Breast epithelium (tissue), 4 donors: Measurements from ENCODE around the gene TNK2. TPM values are rescaled to one million over a fixed set of nuclear protein-coding genes. Genes with fewer than 3 reads are reported as not detected.
"Not testable (repeated sequence)": the region's sequence is repeated elsewhere in the genome, so short reads cannot be mapped to it uniquely, and the experiment has no call there.

ENCODE experiments used
- DNase-seq, 2 donors: peaks; one replicate each; pipeline ENCODE4 v3.0.0-alpha.2; 2019; ENCODE audit warnings: low spot score in 2 of 2
- H3K27ac ChIP-seq, 2 donors: fragments of 200-600 bp; sonication (generic) in 1 of 2; one replicate each; pipeline ENCODE4 v1.5.1; 2016 to 2019; ENCODE audit warnings: mild to moderate bottlenecking in 1 of 2
- H3K27me3 ChIP-seq, 2 donors: fragments of 200-600 bp; sonication (generic) in 1 of 2; one replicate each; pipeline versions ENCODE4 v1.5.1 to v1.6.0; 2017 to 2019; ENCODE audit warnings: control low read depth in 1 of 2, mild to moderate bottlenecking in 1 of 2
- H3K36me3 ChIP-seq: fragments of 200-600 bp; one replicate; pipeline ENCODE4 v1.5.1; 2019
- H3K4me1 ChIP-seq, 2 donors: fragments of 200-600 bp; sonication (generic); one replicate each; pipeline ENCODE4 v1.5.1; 2016 to 2019; ENCODE audit warnings: control low read depth in 1 of 2
- H3K4me3 ChIP-seq, 3 donors: fragments of 200-600 bp; sonication (generic); 1 replicate in 2 of 3; 2 replicates in 1 of 3; pipeline ENCODE4 v1.5.1; 2016 to 2019; ENCODE audit warnings: mild to moderate bottlenecking in 3 of 3, moderate library complexity in 2 of 3
- H3K9me3 ChIP-seq, 2 donors: fragments of 200-600 bp; sonication (generic) in 1 of 2; one replicate each; pipeline ENCODE4 v1.5.1; 2016 to 2019; ENCODE audit warnings: control low read depth in 1 of 2
- CTCF ChIP-seq, 3 donors: fragments of 450-650 bp; IDR thresholded peaks; one replicate each; pipeline ENCODE4 v1.5.1; 2016 to 2017; ENCODE audit warnings: antibody characterized with exemption in 3 of 3, mild to moderate bottlenecking in 3 of 3, moderate library complexity in 3 of 3
- POLR2A ChIP-seq: fragments of 450-650 bp; IDR thresholded peaks from one replicate; pipeline ENCODE4 v1.6.1; 2016; ENCODE audit warnings: antibody characterized with exemption, mild to moderate bottlenecking, moderate library complexity
- POLR2AphosphoS5 ChIP-seq, 3 donors: sonication (generic); formaldehyde crosslinking; IDR thresholded peaks; one replicate each; pipeline ENCODE4 v1.6.1; 2017; ENCODE audit warnings: antibody characterized with exemption in 3 of 3
- intact Hi-C: fragments of 100-400 bp; cut with DNase I; formaldehyde crosslinking; loops from one replicate; pipeline ENCODE4 v1.15.1; 2023; ENCODE audit warnings: low total_unique reads
- total RNA-seq, 3 donors: library from RNA; depleted of rRNA; stranded (reverse); fragments of >200 nt; gene quantifications; one replicate each; pipeline ENCODE4 v1.1.0, GENCODE V29; 2016

Gene TNK2
- total RNA-seq, 3 donors from 2014 or later, result 13.1 to 28.7 (median 24.9) TPM

GRCh38 chr3:195941265-195941815 is 33.0 kb upstream of the TNK2 start:
- H3K36me3 ChIP-seq, H3K4me1 ChIP-seq, H3K27me3 ChIP-seq, H3K9me3 ChIP-seq, H3K27ac ChIP-seq, intact Hi-C loops, H3K4me3 ChIP-seq, DNase-seq: not testable (repeated sequence)

GRCh38 chr3:195940806-195941205 is 32.5 kb upstream of the TNK2 start:
- H3K4me3 ChIP-seq, H3K9me3 ChIP-seq, H3K4me1 ChIP-seq, H3K27me3 ChIP-seq, H3K36me3 ChIP-seq, H3K27ac ChIP-seq, DNase-seq, intact Hi-C loops: not testable (repeated sequence)

- intact Hi-C loops, H3K36me3 ChIP-seq, DNase-seq, H3K27me3 ChIP-seq, H3K9me3 ChIP-seq, H3K27ac ChIP-seq, H3K4me3 ChIP-seq, H3K4me1 ChIP-seq: not testable (repeated sequence)
Measured at GRCh38 chr3:195939526-195940470, 31.4 kb upstream of the TNK2 start.

GRCh38 chr3:195933044-195933430 is 24.7 kb upstream of the TNK2 start:
- H3K9me3 ChIP-seq, intact Hi-C loops, DNase-seq: not testable (repeated sequence)

GRCh38 chr3:195932418-195933043 is 24.2 kb upstream of the TNK2 start:
- intact Hi-C loops, result no loop called here
- no peak for DNase-seq

More at GRCh38 chr3:195933044-195933430, 24.7 kb upstream of the TNK2 start:
- not testable (repeated sequence) for H3K36me3 ChIP-seq, H3K4me3 ChIP-seq, H3K27me3 ChIP-seq, H3K4me1 ChIP-seq
- H3K27ac ChIP-seq, result peak overlapping the region in 1 of 2 donors; percentile 25

GRCh38 chr3:195931582-195932273 is 23.4 kb upstream of the TNK2 start:
- TF ChIP-seq POLR2AphosphoS5 (IDR thresholded peaks at IDR 0.05), result no peak
- no peak for TF ChIP-seq CTCF (IDR thresholded peaks at IDR 0.05)
- no peak for TF ChIP-seq POLR2A
- Histone ChIP-seq H3K4me3 (no peak overlapping the region), H3K27ac (peak overlapping the region in 1 of 2 donors; percentile 7), H3K36me3 (no peaks in the 10 kb centered on the region), H3K27me3 (no peaks in the 10 kb centered on the region), H3K4me1 (no peaks in the 10 kb centered on the region), H3K9me3 (no peaks in the 10 kb centered on the region)
- DNase-seq, result no peak
- intact Hi-C loops, result no loop called here

More at GRCh38 chr3:195932418-195933043, 24.2 kb upstream of the TNK2 start:
- Histone ChIP-seq H3K4me1 (no peaks in the 10 kb centered on the region), H3K4me3 (no peak overlapping the region), H3K36me3 (no peaks in the 10 kb centered on the region), H3K27ac (peak overlapping the region in 1 of 2 donors; percentile 25), H3K27me3 (no peaks in the 10 kb centered on the region), H3K9me3 (no peaks in the 10 kb centered on the region)
- TF ChIP-seq POLR2A, result no peak
- TF ChIP-seq POLR2AphosphoS5 (IDR thresholded peaks at IDR 0.05), result no peak
- TF ChIP-seq CTCF (IDR thresholded peaks at IDR 0.05), result no peak
